IMR-90 (cell line): Measurements from ENCODE around the gene NR5A2. TPM values are rescaled to one million over a fixed set of nuclear protein-coding genes. Genes with fewer than 3 reads are reported as not detected.

Experiments
- ATAC-seq: fragments of 200-7000 bp; cut with Tn5 transposase; 2 replicates; pipeline ENCODE4 v1.9.1; 2020; ENCODE audit warnings: low read depth, mild to moderate bottlenecking, moderate library complexity
- BruUV-seq: library from RNA; stranded (reverse); fragments of 400-500 nt; replicated peaks from 2 replicates; lab custom pipeline; 2021; lab: Mats Ljungman, UMichigan
- CTCF ChIA-PET: fragments of 300-600 bp; formaldehyde crosslinking; extraction: SDS; loops from one replicate; lab custom pipeline; 2021; ENCODE audit warnings: antibody characterized with exemption; lab: Yijun Ruan, JAX
- POLR2A ChIA-PET: fragments of 300-600 bp; sonication (Branson Sonifier 250); formaldehyde crosslinking; loops from one replicate; lab custom pipeline; 2022; ENCODE audit warnings: antibody characterized with exemption; ENCODE audit not compliant: unreplicated experiment; lab: Charles Lee
- DNase-seq: peaks from one replicate; pipeline ENCODE4 v3.0.0; 2013
- H2AFZ ChIP-seq: replicated peaks from 2 replicates; pipeline ENCODE3; 2013; ENCODE audit warnings: low read length, mild to moderate bottlenecking; ENCODE audit not compliant: poor library complexity
- H2AK5ac ChIP-seq: 2 replicates; pipeline ENCODE4 v1.6.1; 2013; ENCODE audit warnings: low read depth, low read length, inconsistent platforms
- H2AK9ac ChIP-seq: replicated peaks from 2 replicates; pipeline ENCODE3; 2013; ENCODE audit warnings: mild to moderate bottlenecking, low read depth, low read length, moderate library complexity; ENCODE audit not compliant: poor library complexity
- H2BK120ac ChIP-seq: 2 replicates; pipeline ENCODE4 v1.6.1; 2013; ENCODE audit warnings: low read depth, low read length, inconsistent platforms
- H2BK15ac ChIP-seq: 3 replicates; pipeline ENCODE4 v1.6.1; 2013; ENCODE audit warnings: low read depth, low read length, inconsistent platforms
- H2BK20ac ChIP-seq: 2 replicates; pipeline ENCODE4 v1.6.1; 2013; ENCODE audit warnings: low read depth, mild to moderate bottlenecking, inconsistent platforms, low read length, moderate library complexity
- H2BK5ac ChIP-seq: 2 replicates; pipeline ENCODE4 v1.6.1; 2013; ENCODE audit warnings: mild to moderate bottlenecking, low read depth, low read length, inconsistent platforms; ENCODE audit not compliant: poor library complexity, severe bottlenecking
- H3K14ac ChIP-seq: replicated peaks from 2 replicates; pipeline ENCODE4 v1.6.1; 2013; ENCODE audit warnings: low read depth, low read length, inconsistent platforms
- H3K18ac ChIP-seq: 2 replicates; pipeline ENCODE4 v1.6.1; 2013; ENCODE audit warnings: low read depth, low read length, control low read depth
- H3K23ac ChIP-seq: 2 replicates; pipeline ENCODE4 v1.6.1; 2013; ENCODE audit warnings: low read depth, low read length, inconsistent platforms
- H3K27ac ChIP-seq: 2 replicates; pipeline ENCODE4 v1.5.1; 2013; ENCODE audit warnings: mild to moderate bottlenecking, control low read depth, low read length; ENCODE audit not compliant: insufficient read depth
- H3K27me3 ChIP-seq: 2 replicates; pipeline ENCODE4 v1.6.1; 2013; ENCODE audit warnings: low read length; ENCODE audit not compliant: control insufficient read depth, insufficient read depth
- H3K36me3 ChIP-seq: 2 replicates; pipeline ENCODE4 v1.6.1; 2013; ENCODE audit warnings: low read length, mixed read lengths; ENCODE audit not compliant: control insufficient read depth, insufficient read depth
- H3K4ac ChIP-seq: 2 replicates; pipeline ENCODE4 v1.6.1; 2013; ENCODE audit warnings: low read depth, low read length, inconsistent platforms
- H3K4me1 ChIP-seq: 2 replicates; pipeline ENCODE4 v1.6.1; 2013; ENCODE audit warnings: low read length, mixed read lengths; ENCODE audit not compliant: control insufficient read depth, insufficient read depth
- H3K4me2 ChIP-seq: 2 replicates; pipeline ENCODE4 v1.6.1; 2013; ENCODE audit warnings: low read depth, mild to moderate bottlenecking, control low read depth, low read length, moderate library complexity
- H3K4me3 ChIP-seq: 2 replicates; pipeline ENCODE4 v1.5.1; 2013; ENCODE audit warnings: low read depth, mild to moderate bottlenecking, control low read depth, low read length, moderate library complexity; ENCODE audit not compliant: insufficient read depth
- H3K56ac ChIP-seq: 2 replicates; pipeline ENCODE4 v1.6.1; 2013; ENCODE audit warnings: low read length, inconsistent platforms; ENCODE audit not compliant: insufficient read depth; ENCODE audit errors: extremely low read depth
- H3K79me1 ChIP-seq, 2 experiments: 2 replicates each; pipeline ENCODE4 v1.6.1; 2013; ENCODE audit warnings: low read length in 2 of 2, inconsistent platforms in 1 of 2, low read depth in 1 of 2
- H3K9ac ChIP-seq: 2 replicates; pipeline ENCODE4 v1.6.1; 2013; ENCODE audit warnings: low read depth, low read length, control low read depth
- H3K9me1 ChIP-seq: 2 replicates; pipeline ENCODE4 v1.6.1; 2013; ENCODE audit warnings: low read length, inconsistent platforms; ENCODE audit not compliant: insufficient read depth
- H3K9me3 ChIP-seq: 2 replicates; pipeline ENCODE4 v1.6.1; 2013; ENCODE audit warnings: low read length; ENCODE audit not compliant: control insufficient read depth, insufficient read depth
- H4K20me1 ChIP-seq: 2 replicates; pipeline ENCODE4 v1.6.1; 2013; ENCODE audit warnings: low read length, inconsistent platforms; ENCODE audit not compliant: insufficient read depth
- H4K5ac ChIP-seq: 2 replicates; pipeline ENCODE4 v1.6.1; 2013; ENCODE audit warnings: mild to moderate bottlenecking, low read depth, low read length, control low read depth
- H4K8ac ChIP-seq, 2 experiments: 2 replicates each; pipeline ENCODE4 v1.6.1; 2013; ENCODE audit warnings: low read depth in 2 of 2, low read length in 2 of 2, control low read depth in 1 of 2, inconsistent platforms in 1 of 2
- H4K91ac ChIP-seq: 2 replicates; pipeline ENCODE4 v1.6.1; 2013; ENCODE audit warnings: low read depth, low read length, inconsistent platforms; ENCODE audit not compliant: insufficient read depth
- CTCF ChIP-seq: conservative IDR thresholded peaks from 2 replicates; pipeline ENCODE4 v1.5.1; 2012; ENCODE audit warnings: mild to moderate bottlenecking, low read depth, low read length, improper control_type of control experiment
- ELK1 ChIP-seq: fragments of 150-350 bp; IDR thresholded peaks from 2 replicates; pipeline ENCODE4 v1.6.1; 2016; ENCODE audit warnings: low read depth, mild to moderate bottlenecking, low read length, moderate library complexity, borderline replicate concordance
- FOS ChIP-seq: fragments of 150-350 bp; IDR thresholded peaks from 2 replicates; pipeline ENCODE4 v1.6.1; 2016; ENCODE audit warnings: low read depth, low read length
- MAFK ChIP-seq: IDR thresholded peaks from 2 replicates; pipeline ENCODE4 v1.6.1; 2012; ENCODE audit warnings: low read depth, low read length, improper control_type of control experiment
- POLR2A ChIP-seq: IDR thresholded peaks from 2 replicates; pipeline ENCODE4 v1.6.1; 2012; ENCODE audit warnings: mild to moderate bottlenecking, low read depth, low read length
- RCOR1 ChIP-seq: IDR thresholded peaks from 2 replicates; pipeline ENCODE4 v1.6.1; 2012; ENCODE audit warnings: mild to moderate bottlenecking, low read length, improper control_type of control experiment; ENCODE audit not compliant: insufficient replicate concordance
- WGBS, 2 experiments: methylation state at CpG; one replicate each; pipeline versions ENCODE4 v1.1.5 to v1.1.7; 2013; ENCODE audit warnings: missing lambda C conversion rate in 2 of 2; ENCODE audit not compliant: insufficient read length in 1 of 2; ENCODE audit errors: extremely low coverage in 2 of 2; 5-methylcytosine and 5-hydroxymethylcytosine counted together
- dilution Hi-C: fragments of 300-500 bp; cut with HindIII; formaldehyde crosslinking; loops from one replicate; pipeline ENCODE4 v1.14.3; 2018; ENCODE audit warnings: low sequenced_read_pairs; ENCODE audit not compliant: unreplicated experiment
- in situ Hi-C: fragments of 300-500 bp; cut with MboI; formaldehyde crosslinking; loops from 3 replicates; pipeline ENCODE4 v1.14.3; 2019; ENCODE audit warnings: low sequenced_read_pairs, inconsistent platforms, mixed read lengths
- intact Hi-C: fragments of 100-400 bp; cut with micrococcal nuclease; formaldehyde crosslinking; loops from 2 replicates; pipeline ENCODE4 v1.10.0; 2022
- polyA plus RNA-seq, 3 experiments: library from polyadenylated mRNA; depleted of rRNA; stranded (reverse); fragments of >200 nt; gene quantifications; 2 replicates each; pipeline ENCODE4 v1.2.3, GENCODE V29; 2012; ENCODE audit warnings: low replicate concordance in 1 of 3
- total RNA-seq: library from RNA; depleted of rRNA; stranded (reverse); fragments of >200 nt; gene quantifications from 2 replicates; pipeline ENCODE4 v1.2.3, GENCODE V29; 2012
- TF ChIP-seq, protein P1 (sequence below): fragments of 150-350 bp; IDR thresholded peaks from 2 replicates; pipeline ENCODE4 v1.6.1; 2017; ENCODE audit warnings: mild to moderate bottlenecking, antibody characterized with exemption, low read length, low read depth

NR5A2 gene
- total and polyA plus RNA-seq, 2 of the 4 experiments (the other 2 are of a cell fraction), result 0.03 to 0.18 TPM

DNA sequence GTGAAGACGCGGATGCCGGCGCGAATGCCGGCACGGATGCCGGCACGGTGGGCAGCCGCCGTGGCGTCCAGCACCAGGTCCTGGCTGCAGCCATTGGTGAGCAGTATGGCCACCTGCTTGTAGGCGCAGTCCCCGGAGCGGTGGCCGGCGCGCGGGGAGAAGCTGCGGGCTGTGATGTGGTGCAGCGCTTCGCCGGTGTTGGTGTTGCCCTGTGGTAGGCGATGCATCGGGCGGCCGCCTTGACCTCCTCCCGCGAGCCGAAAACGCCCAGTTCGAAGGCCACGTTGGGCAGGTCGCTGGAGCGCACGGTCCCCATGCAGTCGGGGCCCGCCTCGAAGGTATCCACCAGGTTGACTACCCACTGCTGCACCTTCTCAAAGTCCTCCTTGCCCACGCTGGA lies 120.2 kb downstream of the NR5A2 start:
- H3K4me1 ChIP-seq, result no peaks in the 10 kb centered on the region; the same call in 1 of the 2 replicates
- H3K4me3 ChIP-seq, result no peak overlapping the region
- no peaks in the 10 kb centered on the region for H3K79me1 ChIP-seq
- no TSS peak for BruUV-seq
- no peak overlapping the region for H4K5ac ChIP-seq
- CTCF ChIA-PET, result no interaction called here
- H3K9ac ChIP-seq, result no peak overlapping the region
- no peak overlapping the region for H2AK9ac ChIP-seq
- H4K91ac ChIP-seq, result no peak overlapping the region
- no peak overlapping the region for H3K4ac ChIP-seq
- H3K18ac ChIP-seq, result no peak overlapping the region
- no peak overlapping the region for H3K4me2 ChIP-seq
- TF ChIP-seq CTCF, result no peak
- TF ChIP-seq POLR2A, result no peak
- TF ChIP-seq MAFK, result no peak
- TF ChIP-seq ELK1, result no peak
- no peak for TF ChIP-seq RCOR1
- TF ChIP-seq FOS, result no peak
- TF ChIP-seq, protein P1, sequence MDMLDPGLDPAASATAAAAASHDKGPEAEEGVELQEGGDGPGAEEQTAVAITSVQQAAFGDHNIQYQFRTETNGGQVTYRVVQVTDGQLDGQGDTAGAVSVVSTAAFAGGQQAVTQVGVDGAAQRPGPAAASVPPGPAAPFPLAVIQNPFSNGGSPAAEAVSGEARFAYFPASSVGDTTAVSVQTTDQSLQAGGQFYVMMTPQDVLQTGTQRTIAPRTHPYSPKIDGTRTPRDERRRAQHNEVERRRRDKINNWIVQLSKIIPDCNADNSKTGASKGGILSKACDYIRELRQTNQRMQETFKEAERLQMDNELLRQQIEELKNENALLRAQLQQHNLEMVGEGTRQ, result no peak
- H2AFZ ChIP-seq, result no peak overlapping the region
- dilution Hi-C loops (no loop called here), intact Hi-C loops (no loop called here), in situ Hi-C loops (no loop called here)
- no peak overlapping the region for H2BK20ac ChIP-seq
- H3K27me3 ChIP-seq, result no peaks in the 10 kb centered on the region
- H2BK15ac ChIP-seq, result no peak overlapping the region
- no peak overlapping the region for H3K27ac ChIP-seq
- H3K23ac ChIP-seq, result no peak overlapping the region
- H3K56ac ChIP-seq, result no peak overlapping the region
- POLR2A ChIA-PET, result no interaction called here
- WGBS, 2 experiments, result 97% methylated on average over 22 of the region's 40 CpGs; no CpG with 5 or more reads in 1 of the 2 experiments
- no peak overlapping the region for H4K8ac ChIP-seq
- H4K20me1 ChIP-seq, result no peaks in the 10 kb centered on the region
- no peak for ATAC-seq
- no peak overlapping the region for H2AK5ac ChIP-seq
- H3K9me3 ChIP-seq, result no peaks in the 10 kb centered on the region
- no peak overlapping the region for H2BK5ac ChIP-seq
- H2BK120ac ChIP-seq, result no peak overlapping the region
- no peak for DNase-seq
- H3K36me3 ChIP-seq, result no peaks in the 10 kb centered on the region
- H3K9me1 ChIP-seq, result peaks cover 3% of the 10 kb centered on the region; the same call in 1 of the 2 replicates
- H3K14ac ChIP-seq, result no peak overlapping the region
